NT2/D1 (cell line): ENCODE data around the gene ANKRD55.

ENCODE experiments used
- SUZ12 ChIP-seq: IDR thresholded peaks from 2 replicates; pipeline ENCODE4 v1.6.1; 2011; ENCODE audit not compliant: insufficient read length, insufficient read depth; ENCODE audit errors: extremely low read depth
- YY1 ChIP-seq: IDR thresholded peaks from 2 replicates; pipeline ENCODE4 v1.6.1; 2011; ENCODE audit not compliant: insufficient read length, insufficient read depth
- ZNF274 ChIP-seq: IDR thresholded peaks from 2 replicates; pipeline ENCODE4 v1.6.1; 2011; ENCODE audit warnings: mild to moderate bottlenecking, low read depth, low read length

GRCh38 chr5:56273376-56273955 is 40.3 kb upstream of the ANKRD55 start:
- TF ChIP-seq YY1 (no peak), ZNF274 (no peak), SUZ12 (no peak)
